ENCODE measurements around the gene IL12RB2.

IL12RB2 gene

GRCh38 chr1:67327864-67328466 lies 20.3 kb downstream of the IL12RB2 start:
- H3K4me3 ChIP-seq (ENCODE audit: insufficient read depth, low read depth, low read length): no peak overlapping the region
- H3K27me3 ChIP-seq (ENCODE audit: control insufficient read depth, insufficient read depth, low read length, poor library complexity, severe bottlenecking): no peaks in the 10 kb centered on the region
- no peaks in the 10 kb centered on the region for H3K36me3 ChIP-seq (ENCODE audit: control insufficient read depth, insufficient read depth, low read length)
- H3K9me3 ChIP-seq (ENCODE audit: control insufficient read depth, low read length): no peaks in the 10 kb centered on the region
- no peak overlapping the region for H3K27ac ChIP-seq (ENCODE audit: insufficient read depth, low read depth, low read length, poor library complexity, severe bottlenecking)
- H3K4me1 ChIP-seq (ENCODE audit: control insufficient read depth, insufficient read depth, low read length): no peaks in the 10 kb centered on the region
- 94 to 96% methylated on average over 2 of the region's 3 CpGs for WGBS, 2 experiments

DNA sequence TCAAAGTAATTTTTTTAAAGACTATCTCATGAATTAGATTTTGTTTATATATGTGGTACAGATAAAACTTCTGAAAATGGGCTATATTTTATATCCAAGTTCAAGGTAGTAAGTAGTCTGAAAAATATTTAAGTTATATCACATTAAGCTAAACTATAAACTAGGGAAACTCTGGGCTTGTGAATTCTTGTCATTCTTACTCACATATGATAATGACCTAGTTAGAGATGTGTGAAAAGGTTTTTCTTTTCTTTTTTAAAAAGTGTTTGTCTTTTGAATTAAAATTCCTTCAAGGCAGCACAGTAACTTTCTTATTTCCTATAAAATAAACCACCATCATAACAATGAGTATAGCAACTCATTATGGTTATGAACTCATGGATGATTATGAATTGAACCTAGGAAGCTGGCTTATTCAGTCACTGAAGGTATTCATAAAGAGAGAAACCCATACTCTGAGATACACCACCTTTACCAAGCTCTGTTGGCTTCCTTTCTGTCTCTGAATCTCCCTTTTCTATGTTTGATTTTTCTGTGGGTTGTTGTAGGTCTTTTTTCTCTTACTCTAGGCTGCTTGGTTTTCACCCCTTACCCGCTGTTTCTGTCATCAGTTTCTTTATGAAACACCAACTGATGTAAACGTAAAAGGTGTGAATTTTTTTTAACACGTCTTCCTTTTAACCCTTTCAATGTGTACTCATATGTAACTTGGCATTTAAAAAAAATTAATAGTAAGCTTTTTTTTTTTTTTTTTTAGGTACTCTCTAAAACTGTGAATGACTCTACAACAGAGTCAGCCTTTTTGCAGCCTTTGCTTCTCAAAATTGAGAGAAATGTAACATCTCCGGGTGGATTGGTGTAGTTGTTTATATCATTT lies 25.2 kb downstream of the IL12RB2 start:
- Histone ChIP-seq H3K27ac (ENCODE audit: insufficient read depth, low read depth, low read length, poor library complexity, severe bottlenecking) (no peak overlapping the region), H3K4me3 (ENCODE audit: insufficient read depth, low read depth, low read length) (no peak overlapping the region), H3K9me3 (ENCODE audit: control insufficient read depth, low read length) (no peaks in the 10 kb centered on the region), H3K27me3 (ENCODE audit: control insufficient read depth, insufficient read depth, low read length, poor library complexity, severe bottlenecking) (no peaks in the 10 kb centered on the region), H3K4me1 (ENCODE audit: control insufficient read depth, insufficient read depth, low read length) (no peaks in the 10 kb centered on the region), H3K36me3 (ENCODE audit: control insufficient read depth, insufficient read depth, low read length) (no peaks in the 10 kb centered on the region)
- 81% methylated on average over 3 of the region's 4 CpGs; no CpG with 5 or more reads in 1 of the 2 experiments for WGBS, 2 experiments

DNA sequence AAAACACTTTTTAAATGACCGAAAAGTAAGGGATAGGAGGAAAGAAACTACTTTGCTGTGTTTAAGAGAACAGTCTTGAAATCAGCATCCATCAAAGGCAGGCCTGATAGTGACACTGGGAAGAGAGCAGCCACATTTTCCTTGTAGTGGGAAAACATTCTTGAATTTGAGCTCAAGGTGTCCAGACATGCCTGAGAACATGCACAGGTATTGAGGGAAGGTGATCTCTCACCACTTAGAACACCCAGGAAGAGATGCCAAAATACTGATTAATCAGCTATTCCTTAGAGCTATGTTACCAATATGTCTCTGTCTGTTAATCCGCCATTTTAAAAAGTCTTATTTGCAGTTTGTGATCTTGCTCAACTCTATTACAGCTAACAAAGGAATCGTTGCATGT lies 25.9 kb downstream of the IL12RB2 start:
- WGBS, 2 experiments: 91 to 94% methylated on average over 2 to 3 of the region's 3 CpGs
- no peak overlapping the region for H3K27ac ChIP-seq (ENCODE audit: insufficient read depth, low read depth, low read length, poor library complexity, severe bottlenecking)
- H3K9me3 ChIP-seq (ENCODE audit: control insufficient read depth, low read length): no peaks in the 10 kb centered on the region
- no peaks in the 10 kb centered on the region for H3K4me1 ChIP-seq (ENCODE audit: control insufficient read depth, insufficient read depth, low read length)
- no peaks in the 10 kb centered on the region for H3K27me3 ChIP-seq (ENCODE audit: control insufficient read depth, insufficient read depth, low read length, poor library complexity, severe bottlenecking)
- H3K4me3 ChIP-seq (ENCODE audit: insufficient read depth, low read depth, low read length): no peak overlapping the region
- no peaks in the 10 kb centered on the region for H3K36me3 ChIP-seq (ENCODE audit: control insufficient read depth, insufficient read depth, low read length)

DNA sequence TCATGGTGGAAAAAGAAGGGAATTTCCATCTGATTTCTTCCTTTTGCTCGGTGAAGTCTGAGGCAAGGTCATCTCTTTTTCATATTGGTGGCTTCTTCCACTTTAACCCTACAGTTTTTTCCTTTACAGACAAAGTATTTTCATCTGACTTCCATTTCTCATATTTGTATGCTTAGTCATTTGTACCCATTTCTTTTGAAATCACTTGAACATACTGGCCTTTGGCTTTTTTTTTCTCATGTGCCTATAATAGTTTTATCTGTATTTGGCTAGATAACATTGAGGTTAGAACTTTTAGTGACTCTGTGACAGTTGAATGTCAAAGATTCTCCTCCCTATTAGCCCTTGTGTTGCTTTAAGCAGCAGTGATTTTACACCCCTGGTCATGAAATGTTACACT lies 27.7 kb downstream of the IL12RB2 start:
- Histone ChIP-seq H3K4me1 (ENCODE audit: control insufficient read depth, insufficient read depth, low read length) (no peaks in the 10 kb centered on the region), H3K27me3 (ENCODE audit: control insufficient read depth, insufficient read depth, low read length, poor library complexity, severe bottlenecking) (no peaks in the 10 kb centered on the region), H3K4me3 (ENCODE audit: insufficient read depth, low read depth, low read length) (no peak overlapping the region), H3K9me3 (ENCODE audit: control insufficient read depth, low read length) (no peaks in the 10 kb centered on the region), H3K36me3 (ENCODE audit: control insufficient read depth, insufficient read depth, low read length) (no peaks in the 10 kb centered on the region), H3K27ac (ENCODE audit: insufficient read depth, low read depth, low read length, poor library complexity, severe bottlenecking) (no peak overlapping the region)
- WGBS, 2 experiments: 84 to 100% methylated on average over 1 of the region's 1 CpG

- 89 to 95% methylated on average over 5 of the region's 5 CpGs for WGBS, 2 experiments
- Histone ChIP-seq H3K4me3 (ENCODE audit: insufficient read depth, low read depth, low read length) (no peak overlapping the region), H3K4me1 (ENCODE audit: control insufficient read depth, insufficient read depth, low read length) (no peaks in the 10 kb centered on the region), H3K36me3 (ENCODE audit: control insufficient read depth, insufficient read depth, low read length) (no peaks in the 10 kb centered on the region), H3K27me3 (ENCODE audit: control insufficient read depth, insufficient read depth, low read length, poor library complexity, severe bottlenecking) (no peaks in the 10 kb centered on the region), H3K27ac (ENCODE audit: insufficient read depth, low read depth, low read length, poor library complexity, severe bottlenecking) (no peak overlapping the region), H3K9me3 (ENCODE audit: control insufficient read depth, low read length) (no peaks in the 10 kb centered on the region)
These were observed 28.5 kb downstream of the IL12RB2 start for GRCh38 chr1:67336157-67336556.

DNA sequence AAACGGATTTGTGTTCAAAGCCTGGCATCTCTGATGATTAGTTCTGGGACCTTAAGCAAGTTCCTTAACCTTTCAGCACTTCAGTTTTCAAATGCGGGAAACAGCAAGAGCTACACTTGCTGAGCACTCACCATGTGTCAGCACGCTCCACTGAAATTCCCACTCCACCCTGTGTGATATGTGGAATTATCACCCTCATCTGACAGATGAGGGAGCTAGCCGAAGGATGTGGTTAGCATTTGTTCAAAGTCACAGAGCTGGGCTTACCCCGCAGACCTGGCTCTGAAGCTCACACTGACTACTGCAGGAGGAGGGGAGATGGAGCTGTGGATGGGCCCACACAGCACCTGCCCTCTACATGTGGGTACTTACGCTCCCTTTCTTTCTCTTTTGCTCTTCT lies 29.1 kb downstream of the IL12RB2 start:
- Histone ChIP-seq H3K9me3 (ENCODE audit: control insufficient read depth, low read length) (no peaks in the 10 kb centered on the region), H3K4me1 (ENCODE audit: control insufficient read depth, insufficient read depth, low read length) (no peaks in the 10 kb centered on the region), H3K27ac (ENCODE audit: insufficient read depth, low read depth, low read length, poor library complexity, severe bottlenecking) (no peak overlapping the region), H3K4me3 (ENCODE audit: insufficient read depth, low read depth, low read length) (no peak overlapping the region), H3K27me3 (ENCODE audit: control insufficient read depth, insufficient read depth, low read length, poor library complexity, severe bottlenecking) (no peaks in the 10 kb centered on the region), H3K36me3 (ENCODE audit: control insufficient read depth, insufficient read depth, low read length) (no peaks in the 10 kb centered on the region)
- WGBS, 2 experiments: 85 to 87% methylated on average over 6 of the region's 6 CpGs

DNA sequence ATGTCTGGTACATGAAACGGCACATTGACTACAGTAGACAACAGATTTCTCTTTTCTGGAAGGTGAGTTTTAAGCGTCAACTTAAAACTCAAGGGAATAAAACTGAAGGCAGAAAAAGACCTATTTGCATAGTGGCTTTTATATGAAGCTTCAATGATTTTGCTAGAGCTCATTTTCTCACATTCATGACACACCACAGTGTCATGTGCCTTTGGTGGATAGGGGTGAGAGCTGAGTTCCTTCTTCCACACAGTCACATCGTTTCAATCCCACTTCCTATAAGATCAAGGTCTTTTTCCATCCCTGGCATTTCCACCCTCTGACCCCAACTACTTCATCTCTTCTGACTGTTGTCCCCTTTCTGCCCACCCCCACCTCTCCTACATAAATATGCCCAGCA lies 31.0 kb downstream of the IL12RB2 start:
- Histone ChIP-seq H3K27ac (ENCODE audit: insufficient read depth, low read depth, low read length, poor library complexity, severe bottlenecking) (no peak overlapping the region), H3K27me3 (ENCODE audit: control insufficient read depth, insufficient read depth, low read length, poor library complexity, severe bottlenecking) (no peaks in the 10 kb centered on the region), H3K36me3 (ENCODE audit: control insufficient read depth, insufficient read depth, low read length) (no peaks in the 10 kb centered on the region), H3K9me3 (ENCODE audit: control insufficient read depth, low read length) (no peaks in the 10 kb centered on the region), H3K4me3 (ENCODE audit: insufficient read depth, low read depth, low read length) (no peak overlapping the region), H3K4me1 (ENCODE audit: control insufficient read depth, insufficient read depth, low read length) (peaks cover 4% of the 10 kb centered on the region)
- 88 to 92% methylated on average over 3 of the region's 3 CpGs for WGBS, 2 experiments

GRCh38 chr1:67339623-67340343 lies 32.1 kb downstream of the IL12RB2 start:
- Histone ChIP-seq H3K36me3 (ENCODE audit: control insufficient read depth, insufficient read depth, low read length) (no peaks in the 10 kb centered on the region), H3K27me3 (ENCODE audit: control insufficient read depth, insufficient read depth, low read length, poor library complexity, severe bottlenecking) (no peaks in the 10 kb centered on the region), H3K27ac (ENCODE audit: insufficient read depth, low read depth, low read length, poor library complexity, severe bottlenecking) (no peak overlapping the region), H3K4me3 (ENCODE audit: insufficient read depth, low read depth, low read length) (no peak overlapping the region), H3K4me1 (ENCODE audit: control insufficient read depth, insufficient read depth, low read length) (peaks cover 4% of the 10 kb centered on the region), H3K9me3 (ENCODE audit: control insufficient read depth, low read length) (no peaks in the 10 kb centered on the region)
- 87 to 94% methylated on average over 6 to 7 of the region's 7 CpGs for WGBS, 2 experiments

- 18% methylated on average over 5 of the region's 5 CpGs for whole genome bisulfite sequencing, 2 experiments
- Histone ChIP-seq H3K27ac (ENCODE audit: insufficient read depth, low read depth, low read length, poor library complexity, severe bottlenecking) (no peak overlapping the region), H3K36me3 (ENCODE audit: control insufficient read depth, insufficient read depth, low read length) (no peaks in the 10 kb centered on the region), H3K4me3 (ENCODE audit: insufficient read depth, low read depth, low read length) (no peak overlapping the region), H3K27me3 (ENCODE audit: control insufficient read depth, insufficient read depth, low read length, poor library complexity, severe bottlenecking) (no peaks in the 10 kb centered on the region), H3K9me3 (ENCODE audit: control insufficient read depth, low read length) (no peaks in the 10 kb centered on the region), H3K4me1 (ENCODE audit: control insufficient read depth, insufficient read depth, low read length) (peaks cover 4% of the 10 kb centered on the region)
These were observed 34.6 kb downstream of the IL12RB2 start for GRCh38 chr1:67342076-67342890.
